KMS-11 (cell line): ENCODE data around the gene ASCC2.

Experiments
- H2AFZ ChIP-seq: fragments of 200-600 bp; sonication (generic); 2 replicates; pipeline ENCODE4 v1.6.1; 2016; ENCODE audit warnings: antibody characterized with exemption, mixed run types, low read depth
- H3K27ac ChIP-seq: fragments of 200-600 bp; sonication (generic); 2 replicates; pipeline ENCODE4 v1.6.1; 2016; ENCODE audit warnings: mild to moderate bottlenecking, mixed run types
- H3K27me3 ChIP-seq: fragments of 200-600 bp; sonication (generic); 2 replicates; pipeline ENCODE4 v1.6.1; 2017; ENCODE audit warnings: mild to moderate bottlenecking, low read depth, mixed run types, moderate library complexity; ENCODE audit not compliant: insufficient read depth
- H3K36me3 ChIP-seq: fragments of 200-600 bp; sonication (generic); 2 replicates; pipeline ENCODE4 v1.6.1; 2017; ENCODE audit warnings: mild to moderate bottlenecking, mixed run types; ENCODE audit not compliant: insufficient read depth
- H3K4me1 ChIP-seq: fragments of 200-600 bp; sonication (generic); 2 replicates; pipeline ENCODE4 v1.6.1; 2016; ENCODE audit warnings: mild to moderate bottlenecking, low read depth, mixed run types; ENCODE audit not compliant: poor library complexity, severe bottlenecking
- H3K4me2 ChIP-seq: fragments of 200-600 bp; sonication (generic); 2 replicates; pipeline ENCODE4 v1.7.0; 2016; ENCODE audit warnings: mild to moderate bottlenecking, mixed run types
- H3K4me3 ChIP-seq: fragments of 200-600 bp; sonication (generic); IDR thresholded peaks from 2 replicates; pipeline ENCODE4 v1.6.1; 2017; ENCODE audit warnings: low read depth, low read length, mixed read lengths; ENCODE audit not compliant: insufficient read depth
- H3K79me2 ChIP-seq: fragments of 200-600 bp; sonication (generic); 2 replicates; pipeline ENCODE4 v1.6.1; 2016; ENCODE audit warnings: low read depth, mixed run types; ENCODE audit not compliant: insufficient read depth
- H3K9ac ChIP-seq: fragments of 200-600 bp; sonication (generic); 2 replicates; pipeline ENCODE4 v1.6.1; 2016; ENCODE audit warnings: mild to moderate bottlenecking, mixed run types
- H4K20me1 ChIP-seq: fragments of 200-600 bp; sonication (generic); 2 replicates; pipeline ENCODE4 v1.6.1; 2016; ENCODE audit warnings: mild to moderate bottlenecking, mixed run types; ENCODE audit not compliant: insufficient read depth
- TF ChIP-seq, protein P1 (sequence below): fragments of 200-600 bp; sonication (generic); conservative IDR thresholded peaks from 2 replicates; pipeline ENCODE4 v1.6.1; 2017; ENCODE audit warnings: low read depth, mild to moderate bottlenecking, antibody characterized with exemption, low read length, moderate library complexity, mixed read lengths

ASCC2 gene

GRCh38 chr22:29846290-29846689 is 8.2 kb upstream of the ASCC2 start:
- TF ChIP-seq, protein P1, sequence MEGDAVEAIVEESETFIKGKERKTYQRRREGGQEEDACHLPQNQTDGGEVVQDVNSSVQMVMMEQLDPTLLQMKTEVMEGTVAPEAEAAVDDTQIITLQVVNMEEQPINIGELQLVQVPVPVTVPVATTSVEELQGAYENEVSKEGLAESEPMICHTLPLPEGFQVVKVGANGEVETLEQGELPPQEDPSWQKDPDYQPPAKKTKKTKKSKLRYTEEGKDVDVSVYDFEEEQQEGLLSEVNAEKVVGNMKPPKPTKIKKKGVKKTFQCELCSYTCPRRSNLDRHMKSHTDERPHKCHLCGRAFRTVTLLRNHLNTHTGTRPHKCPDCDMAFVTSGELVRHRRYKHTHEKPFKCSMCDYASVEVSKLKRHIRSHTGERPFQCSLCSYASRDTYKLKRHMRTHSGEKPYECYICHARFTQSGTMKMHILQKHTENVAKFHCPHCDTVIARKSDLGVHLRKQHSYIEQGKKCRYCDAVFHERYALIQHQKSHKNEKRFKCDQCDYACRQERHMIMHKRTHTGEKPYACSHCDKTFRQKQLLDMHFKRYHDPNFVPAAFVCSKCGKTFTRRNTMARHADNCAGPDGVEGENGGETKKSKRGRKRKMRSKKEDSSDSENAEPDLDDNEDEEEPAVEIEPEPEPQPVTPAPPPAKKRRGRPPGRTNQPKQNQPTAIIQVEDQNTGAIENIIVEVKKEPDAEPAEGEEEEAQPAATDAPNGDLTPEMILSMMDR: no peak
- no peaks in the 10 kb centered on the region for H3K79me2 ChIP-seq
- no peak overlapping the region for H3K4me2 ChIP-seq
- no peak overlapping the region for H2AFZ ChIP-seq
- no peaks in the 10 kb centered on the region for H4K20me1 ChIP-seq
- H3K27ac ChIP-seq: no peak overlapping the region
- no peaks in the 10 kb centered on the region for H3K27me3 ChIP-seq
- H3K4me1 ChIP-seq: no peaks in the 10 kb centered on the region
- no peak overlapping the region for H3K4me3 ChIP-seq
- no peaks in the 10 kb centered on the region for H3K36me3 ChIP-seq
- H3K9ac ChIP-seq: no peak overlapping the region

DNA sequence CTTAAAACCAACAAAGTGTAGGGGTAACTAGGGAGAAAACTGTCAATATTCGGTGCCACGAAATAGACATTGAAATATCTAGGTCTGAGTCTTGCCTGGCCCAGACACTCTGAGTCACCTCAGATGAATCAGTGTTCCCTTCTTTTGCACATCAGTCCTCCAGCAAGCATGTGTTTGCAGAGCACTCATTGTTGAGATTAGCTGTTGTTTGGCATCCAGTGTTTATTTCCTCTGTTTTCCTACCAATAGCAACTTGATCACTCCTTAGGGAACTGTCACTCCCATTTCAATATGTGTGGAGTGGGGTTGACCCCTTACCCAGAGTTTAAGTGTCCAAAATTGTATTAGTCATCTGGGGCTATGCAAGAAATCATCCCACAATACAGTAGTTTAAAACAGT is 4.7 kb upstream of the ASCC2 start:
- H3K4me3 ChIP-seq: no peak overlapping the region
- peaks cover under 1% of the 10 kb centered on the region; the same call in 1 of the 2 replicates for H3K79me2 ChIP-seq
- H3K27me3 ChIP-seq: no peaks in the 10 kb centered on the region
- H3K4me2 ChIP-seq: no peak overlapping the region
- no peak overlapping the region for H3K9ac ChIP-seq
- TF ChIP-seq, protein P1: no peak
- no peaks in the 10 kb centered on the region for H3K36me3 ChIP-seq
- H3K27ac ChIP-seq: no peak overlapping the region
- peaks cover 7% of the 10 kb centered on the region for H3K4me1 ChIP-seq
- no peak overlapping the region for H2AFZ ChIP-seq
- H4K20me1 ChIP-seq: no peaks in the 10 kb centered on the region

GRCh38 chr22:29842172-29842571 is 4.1 kb upstream of the ASCC2 start:
- Histone ChIP-seq H3K9ac (no peak overlapping the region), H3K27ac (no peak overlapping the region), H3K27me3 (no peaks in the 10 kb centered on the region), H3K4me2 (no peak overlapping the region), H4K20me1 (no peaks in the 10 kb centered on the region), H3K4me1 (peaks cover 7% of the 10 kb centered on the region), H2AFZ (no peak overlapping the region), H3K79me2 (peaks cover 6% of the 10 kb centered on the region; the same call in 1 of the 2 replicates), H3K36me3 (no peaks in the 10 kb centered on the region), H3K4me3 (no peak overlapping the region)
- TF ChIP-seq, protein P1: no peak

DNA sequence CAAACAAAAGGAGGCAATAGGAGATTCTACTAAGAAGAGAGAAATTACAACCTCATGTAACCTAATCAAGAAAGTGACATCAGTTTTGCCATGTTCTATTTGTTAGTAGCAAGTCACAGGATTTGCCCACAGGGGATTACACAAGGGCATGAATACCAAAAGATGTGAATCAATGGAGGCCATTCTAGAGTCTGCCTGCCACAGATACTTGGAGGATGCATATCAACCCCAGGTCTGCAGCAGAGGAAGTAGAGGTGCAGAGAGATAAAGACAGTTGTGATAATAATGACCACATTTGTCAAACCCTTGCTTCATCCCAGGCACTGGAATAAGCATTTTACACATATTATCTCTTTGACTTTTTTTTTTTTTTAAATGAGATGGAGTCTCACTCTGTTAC is 2.4 kb upstream of the ASCC2 start:
- H3K4me3 ChIP-seq: no peak overlapping the region

More for the DNA sequence above, 2.4 kb upstream of the ASCC2 start:
- Histone ChIP-seq H2AFZ (no peak overlapping the region), H3K79me2 (peaks cover 18% of the 10 kb centered on the region; the same call in 1 of the 2 replicates), H3K36me3 (no peaks in the 10 kb centered on the region), H3K4me1 (peaks cover 7% of the 10 kb centered on the region), H3K27ac (no peak overlapping the region), H3K9ac (no peak overlapping the region), H3K27me3 (no peaks in the 10 kb centered on the region), H3K4me2 (no peak overlapping the region), H4K20me1 (no peaks in the 10 kb centered on the region)
- TF ChIP-seq, protein P1: no peak
